C4-2B (cell line): Measurements from ENCODE around the gene SLC7A4.

Source experiments
- CTCF ChIP-seq: fragments of 450-650 bp; conservative IDR thresholded peaks from 2 replicates; pipeline ENCODE4 v1.5.1; 2017; ENCODE audit warnings: mild to moderate bottlenecking
- ZFX ChIP-seq: fragments of 450-650 bp; IDR thresholded peaks from 2 replicates; pipeline ENCODE4 v1.6.1; 2017

- TF ChIP-seq CTCF = no peak
- TF ChIP-seq ZFX = no peak
Observed at GRCh38 chr22:21033895-21034294, 1.5 kb upstream of the SLC7A4 start.
